ENCODE results near the gene FAHD2A. TPM values are rescaled to one million over a fixed set of nuclear protein-coding genes. Genes with fewer than 3 reads are reported as not detected.

Gene FAHD2A
- total RNA-seq, 4 donors from 2014 or later: 10.7 to 112 (median 87.1) TPM

- Histone ChIP-seq H3K27me3 (no peaks in the 10 kb centered on the region), H3K4me1 (peaks cover 0 to 8% (median under 1%) of the 10 kb centered on the region in 4 donors), H3K9me3 (no peaks in the 10 kb centered on the region), H3K36me3 (no peaks in the 10 kb centered on the region), H3K4me3 (no peak overlapping the region), H3K27ac (no peak overlapping the region)
- DNase-seq: peak in 1 of 3 donors; percentile 56
- TF ChIP-seq POLR2A (IDR thresholded peaks at IDR 0.05): no peak
- TF ChIP-seq, protein P1, sequence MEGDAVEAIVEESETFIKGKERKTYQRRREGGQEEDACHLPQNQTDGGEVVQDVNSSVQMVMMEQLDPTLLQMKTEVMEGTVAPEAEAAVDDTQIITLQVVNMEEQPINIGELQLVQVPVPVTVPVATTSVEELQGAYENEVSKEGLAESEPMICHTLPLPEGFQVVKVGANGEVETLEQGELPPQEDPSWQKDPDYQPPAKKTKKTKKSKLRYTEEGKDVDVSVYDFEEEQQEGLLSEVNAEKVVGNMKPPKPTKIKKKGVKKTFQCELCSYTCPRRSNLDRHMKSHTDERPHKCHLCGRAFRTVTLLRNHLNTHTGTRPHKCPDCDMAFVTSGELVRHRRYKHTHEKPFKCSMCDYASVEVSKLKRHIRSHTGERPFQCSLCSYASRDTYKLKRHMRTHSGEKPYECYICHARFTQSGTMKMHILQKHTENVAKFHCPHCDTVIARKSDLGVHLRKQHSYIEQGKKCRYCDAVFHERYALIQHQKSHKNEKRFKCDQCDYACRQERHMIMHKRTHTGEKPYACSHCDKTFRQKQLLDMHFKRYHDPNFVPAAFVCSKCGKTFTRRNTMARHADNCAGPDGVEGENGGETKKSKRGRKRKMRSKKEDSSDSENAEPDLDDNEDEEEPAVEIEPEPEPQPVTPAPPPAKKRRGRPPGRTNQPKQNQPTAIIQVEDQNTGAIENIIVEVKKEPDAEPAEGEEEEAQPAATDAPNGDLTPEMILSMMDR (IDR thresholded peaks at IDR 0.05): peak in 3 of 6 experiments; percentile 29 to 44 (median 39)
These were observed 23.1 kb upstream of the FAHD2A start for GRCh38 chr2:95379371-95379831.

- Histone ChIP-seq H3K4me1 (peaks cover 0 to 17% (median 2%) of the 10 kb centered on the region in 4 donors), H3K36me3 (no peaks in the 10 kb centered on the region), H3K4me3 (no peak overlapping the region), H3K27me3 (no peaks in the 10 kb centered on the region), H3K27ac (no peak overlapping the region), H3K9me3 (no peaks in the 10 kb centered on the region)
- no peak for DNase-seq
- TF ChIP-seq POLR2A (IDR thresholded peaks at IDR 0.05): no peak
- TF ChIP-seq, protein P1 (IDR thresholded peaks at IDR 0.05): no peak
These were observed 22.2 kb upstream of the FAHD2A start for GRCh38 chr2:95380280-95380679.

GRCh38 chr2:95380731-95381130 lies 21.8 kb upstream of the FAHD2A start:
- H3K4me3 ChIP-seq: no peak overlapping the region
- H3K27ac ChIP-seq: no peak overlapping the region
- H3K27me3 ChIP-seq: no peaks in the 10 kb centered on the region
- no peak for DNase-seq
- H3K36me3 ChIP-seq: no peaks in the 10 kb centered on the region
- H3K9me3 ChIP-seq: no peaks in the 10 kb centered on the region
- no peak for TF ChIP-seq POLR2A (IDR thresholded peaks at IDR 0.05)
- TF ChIP-seq, protein P1 (IDR thresholded peaks at IDR 0.05): no peak
- H3K4me1 ChIP-seq: peaks cover 0 to 22% (median 2%) of the 10 kb centered on the region in 4 donors

DNA sequence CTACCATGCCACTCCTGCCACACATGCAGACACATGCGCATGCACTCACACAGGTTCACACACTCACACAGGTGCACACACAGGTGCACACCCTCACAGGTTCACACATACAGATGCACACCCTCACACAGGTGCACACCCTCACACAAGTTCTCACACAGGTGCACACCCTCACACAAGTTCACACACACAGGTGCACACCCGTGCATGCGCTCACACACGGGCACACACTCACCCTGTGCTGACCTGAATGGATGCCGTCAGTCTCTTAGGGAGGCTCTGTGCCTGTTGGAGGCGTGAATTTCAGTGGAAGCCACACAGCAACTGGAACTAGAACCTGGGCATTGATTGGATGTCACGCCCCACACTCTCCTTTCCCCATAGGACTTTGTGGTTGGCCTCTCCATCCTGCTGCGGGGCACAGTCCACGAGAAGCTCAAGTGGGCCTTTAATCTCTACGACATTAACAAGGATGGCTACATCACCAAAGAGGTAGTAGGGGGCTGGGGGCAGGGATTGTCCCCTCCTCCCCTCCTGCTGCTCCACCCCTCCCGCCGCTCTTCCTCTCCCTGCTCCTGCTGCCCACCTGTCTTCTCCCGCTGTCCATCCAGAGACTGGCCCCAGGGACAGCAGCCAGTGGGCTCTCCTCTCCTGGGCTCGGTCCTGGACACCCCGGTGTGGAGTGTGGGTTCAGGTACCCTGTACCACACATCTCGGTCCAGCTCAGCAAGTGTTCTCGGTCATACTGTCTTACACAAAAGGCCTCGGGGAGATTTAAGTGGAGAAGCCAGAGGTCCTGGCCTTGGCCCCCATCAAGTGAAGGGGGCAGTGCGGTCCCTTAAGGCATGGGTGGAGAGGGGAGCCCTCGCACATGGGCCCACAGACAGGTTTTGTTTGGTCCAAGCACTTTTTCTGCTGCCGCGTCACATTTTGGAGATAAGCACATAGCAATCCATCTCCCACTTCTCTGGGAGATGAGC lies 21.0 kb upstream of the FAHD2A start:
- no peaks in the 10 kb centered on the region for H3K9me3 ChIP-seq
- H3K27me3 ChIP-seq: no peaks in the 10 kb centered on the region
- H3K27ac ChIP-seq: no peak overlapping the region
- no peaks in the 10 kb centered on the region for H3K36me3 ChIP-seq
- DNase-seq: no peak
- no peak overlapping the region for H3K4me3 ChIP-seq
- TF ChIP-seq, protein P1 (IDR thresholded peaks at IDR 0.05): no peak
- no peak for TF ChIP-seq POLR2A (IDR thresholded peaks at IDR 0.05)
- H3K4me1 ChIP-seq: peaks cover 0 to 23% (median 2%) of the 10 kb centered on the region in 4 donors

DNA sequence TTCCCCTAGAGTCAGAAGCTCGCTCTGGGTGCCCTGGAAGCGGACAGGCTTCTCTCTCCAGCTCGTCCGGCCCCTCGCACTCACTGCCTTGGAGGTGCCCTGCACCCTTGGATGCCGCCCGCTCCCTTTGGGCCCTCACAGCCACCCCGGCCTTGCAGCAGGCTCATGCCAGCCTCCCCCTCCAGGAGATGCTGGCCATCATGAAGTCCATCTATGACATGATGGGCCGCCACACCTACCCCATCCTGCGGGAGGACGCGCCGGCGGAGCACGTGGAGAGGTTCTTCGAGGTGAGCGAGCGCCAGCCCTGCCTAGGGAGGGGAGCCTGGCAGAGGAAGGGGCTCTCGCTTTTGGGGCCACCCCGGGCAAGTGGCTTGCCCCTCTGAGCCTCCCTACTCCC lies 20.3 kb upstream of the FAHD2A start:
- Histone ChIP-seq H3K27me3 (no peaks in the 10 kb centered on the region), H3K9me3 (no peaks in the 10 kb centered on the region), H3K4me3 (no peak overlapping the region), H3K4me1 (peaks cover 0 to 23% (median 2%) of the 10 kb centered on the region in 4 donors), H3K27ac (no peak overlapping the region), H3K36me3 (no peaks in the 10 kb centered on the region)
- TF ChIP-seq, protein P1 (IDR thresholded peaks at IDR 0.05): no peak
- TF ChIP-seq POLR2A (IDR thresholded peaks at IDR 0.05): no peak
- no peak for DNase-seq

Data from Peyer's patch (tissue), 4 donors.